ENCODE data around the gene ARHGAP10.

Gene ARHGAP10

GRCh38 chr4:148023512-148024181 lies 291.8 kb downstream of the ARHGAP10 start:
- H3K4me3 ChIP-seq (ENCODE audit: low read depth, low read length): no peak overlapping the region
- DNase-seq (ENCODE audit: low read depth): no peak
- TF ChIP-seq MAX (IDR thresholded peaks at IDR 0.05; ENCODE audit: low read depth, low read length): no peak
- TF ChIP-seq POLR2A (IDR thresholded peaks at IDR 0.05; ENCODE audit: extremely low read depth, insufficient read length): no peak
- TF ChIP-seq, protein P1, sequence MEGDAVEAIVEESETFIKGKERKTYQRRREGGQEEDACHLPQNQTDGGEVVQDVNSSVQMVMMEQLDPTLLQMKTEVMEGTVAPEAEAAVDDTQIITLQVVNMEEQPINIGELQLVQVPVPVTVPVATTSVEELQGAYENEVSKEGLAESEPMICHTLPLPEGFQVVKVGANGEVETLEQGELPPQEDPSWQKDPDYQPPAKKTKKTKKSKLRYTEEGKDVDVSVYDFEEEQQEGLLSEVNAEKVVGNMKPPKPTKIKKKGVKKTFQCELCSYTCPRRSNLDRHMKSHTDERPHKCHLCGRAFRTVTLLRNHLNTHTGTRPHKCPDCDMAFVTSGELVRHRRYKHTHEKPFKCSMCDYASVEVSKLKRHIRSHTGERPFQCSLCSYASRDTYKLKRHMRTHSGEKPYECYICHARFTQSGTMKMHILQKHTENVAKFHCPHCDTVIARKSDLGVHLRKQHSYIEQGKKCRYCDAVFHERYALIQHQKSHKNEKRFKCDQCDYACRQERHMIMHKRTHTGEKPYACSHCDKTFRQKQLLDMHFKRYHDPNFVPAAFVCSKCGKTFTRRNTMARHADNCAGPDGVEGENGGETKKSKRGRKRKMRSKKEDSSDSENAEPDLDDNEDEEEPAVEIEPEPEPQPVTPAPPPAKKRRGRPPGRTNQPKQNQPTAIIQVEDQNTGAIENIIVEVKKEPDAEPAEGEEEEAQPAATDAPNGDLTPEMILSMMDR (IDR thresholded peaks at IDR 0.05; ENCODE audit: low read depth, low read length): no peak

DNA sequence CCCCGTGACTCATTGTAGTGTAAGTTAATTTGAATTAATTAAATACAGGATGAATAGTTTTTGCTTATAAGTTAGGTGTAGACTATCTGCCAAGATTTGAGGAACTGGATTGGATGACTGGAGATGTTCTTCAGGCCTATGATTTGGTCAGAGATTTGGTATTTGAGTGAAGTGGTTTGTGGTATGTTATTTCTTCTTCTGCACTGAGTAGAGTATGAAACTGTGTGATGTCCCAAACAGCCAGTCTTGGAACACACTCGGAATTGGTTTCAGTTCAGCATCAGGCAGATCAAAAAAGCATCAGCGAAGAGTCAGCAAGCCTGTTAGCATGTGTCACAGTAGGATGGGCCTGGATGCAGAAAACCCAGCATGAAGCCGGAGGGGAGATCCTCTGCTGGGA lies 294.1 kb downstream of the ARHGAP10 start:
- no peak overlapping the region for H3K4me3 ChIP-seq (ENCODE audit: low read depth, low read length)
- no peak for TF ChIP-seq MAX (IDR thresholded peaks at IDR 0.05; ENCODE audit: low read depth, low read length)
- no peak for TF ChIP-seq MYC (IDR thresholded peaks at IDR 0.05; ENCODE audit: low read depth, low read length)
- no peak for TF ChIP-seq POLR2A (IDR thresholded peaks at IDR 0.05; ENCODE audit: extremely low read depth, insufficient read length)
- TF ChIP-seq, protein P1 (IDR thresholded peaks at IDR 0.05; ENCODE audit: low read depth, low read length): no peak
- DNase-seq (ENCODE audit: low read depth): no peak

GRCh38 chr4:148027201-148027600 lies 295.3 kb downstream of the ARHGAP10 start:
- TF ChIP-seq MYC (IDR thresholded peaks at IDR 0.05; ENCODE audit: low read depth, low read length): no peak
- no peak for DNase-seq (ENCODE audit: low read depth)
- no peak overlapping the region for H3K4me3 ChIP-seq (ENCODE audit: low read depth, low read length)

DNA sequence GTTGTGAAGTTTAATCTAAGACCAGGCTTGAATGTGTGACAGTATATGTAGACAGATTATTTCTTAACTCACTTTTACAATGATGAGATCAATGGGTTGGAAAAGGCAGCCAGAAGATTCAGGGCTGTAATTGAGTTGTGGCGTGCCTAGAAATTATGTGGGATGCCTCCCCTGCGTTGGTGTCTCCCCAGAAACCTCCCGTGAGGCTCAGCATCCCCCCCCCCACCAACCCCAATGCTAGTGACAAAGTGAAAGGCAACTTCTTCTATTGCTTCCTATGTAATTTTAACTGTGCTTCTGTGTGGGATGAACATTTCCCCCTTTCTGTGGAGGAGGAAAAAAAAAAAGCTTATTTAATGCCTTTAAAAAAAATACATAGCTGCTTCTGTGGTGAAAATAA lies 297.9 kb downstream of the ARHGAP10 start:
- TF ChIP-seq, protein P1 (IDR thresholded peaks at IDR 0.05; ENCODE audit: low read depth, low read length): no peak
- TF ChIP-seq MAX (IDR thresholded peaks at IDR 0.05; ENCODE audit: low read depth, low read length): no peak
- no peak for TF ChIP-seq MYC (IDR thresholded peaks at IDR 0.05; ENCODE audit: low read depth, low read length)
- no peak for TF ChIP-seq POLR2A (IDR thresholded peaks at IDR 0.05; ENCODE audit: extremely low read depth, insufficient read length)
- DNase-seq (ENCODE audit: low read depth): no peak

DNA sequence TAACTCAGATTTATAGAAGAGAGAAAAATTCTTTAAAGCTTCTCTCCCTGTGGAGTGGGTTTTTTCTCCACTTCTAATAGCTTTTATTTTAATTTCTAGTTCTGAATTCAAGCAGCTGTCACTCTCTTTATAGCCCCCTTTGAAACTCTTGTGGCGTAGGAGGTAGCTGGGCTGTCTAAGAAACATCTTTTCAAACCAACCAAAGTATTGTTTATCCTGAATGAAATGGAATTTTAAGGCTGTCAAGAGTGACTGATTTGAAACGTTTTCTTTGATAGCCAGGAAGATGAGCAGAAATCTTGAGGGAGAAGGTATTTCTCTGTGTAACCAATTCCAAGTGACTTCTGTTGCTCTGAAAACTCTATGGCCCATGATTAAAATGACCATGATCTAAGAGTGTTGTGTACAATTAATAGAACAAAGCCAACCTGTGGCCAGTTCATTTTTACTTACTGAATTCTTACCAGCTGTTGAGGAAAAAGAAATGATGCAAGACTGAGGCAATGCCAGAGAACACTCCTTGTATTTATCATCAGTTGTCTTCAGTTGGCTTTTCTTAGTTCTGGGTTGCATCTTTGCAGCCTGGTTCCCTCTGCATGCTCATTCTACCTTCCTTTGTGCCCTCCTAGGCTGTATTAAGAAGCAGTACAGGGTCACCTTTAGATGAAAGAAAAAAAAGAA lies 298.4 kb downstream of the ARHGAP10 start:
- TF ChIP-seq POLR2A (IDR thresholded peaks at IDR 0.05; ENCODE audit: extremely low read depth, insufficient read length) (no peak), MYC (IDR thresholded peaks at IDR 0.05; ENCODE audit: low read depth, low read length) (no peak), MAX (IDR thresholded peaks at IDR 0.05; ENCODE audit: low read depth, low read length) (no peak)
- TF ChIP-seq, protein P1 (IDR thresholded peaks at IDR 0.05; ENCODE audit: low read depth, low read length): no peak
- H3K4me3 ChIP-seq (ENCODE audit: low read depth, low read length): no peak overlapping the region
- no peak for DNase-seq (ENCODE audit: low read depth)

More for the DNA sequence above, 297.9 kb downstream of the ARHGAP10 start:
- H3K4me3 ChIP-seq (ENCODE audit: low read depth, low read length): no peak overlapping the region

GRCh38 chr4:148034813-148035212 lies 302.9 kb downstream of the ARHGAP10 start:
- TF ChIP-seq MYC (IDR thresholded peaks at IDR 0.05; ENCODE audit: low read depth, low read length): no peak
- TF ChIP-seq MAX (IDR thresholded peaks at IDR 0.05; ENCODE audit: low read depth, low read length): no peak
- no peak for TF ChIP-seq POLR2A (IDR thresholded peaks at IDR 0.05; ENCODE audit: extremely low read depth, insufficient read length)
- TF ChIP-seq, protein P1 (IDR thresholded peaks at IDR 0.05; ENCODE audit: low read depth, low read length): no peak
- no peak overlapping the region for H3K4me3 ChIP-seq (ENCODE audit: low read depth, low read length)
- no peak for DNase-seq (ENCODE audit: low read depth)

All from NB4 (cell line).